ENCODE data around the gene PLEKHA5. TPM values are rescaled to one million over a fixed set of nuclear protein-coding genes. Genes with fewer than 3 reads are reported as not detected.

The PLEKHA5 gene
- polyA plus RNA-seq, 3 donors: 0.35 to 0.79 (median 0.41) TPM

GRCh38 chr12:19323805-19324204 lies 194.3 kb downstream of the PLEKHA5 start:
- no peaks in the 10 kb centered on the region for H3K4me1 ChIP-seq (ENCODE audit: control insufficient read depth in 1 of 2, insufficient read depth in 2 of 2, low read length in 2 of 2)
- H3K36me3 ChIP-seq (replicated peaks in 1 of 2; ENCODE audit: control insufficient read depth in 1 of 2, insufficient read depth in 2 of 2, low read length in 2 of 2): no peaks in the 10 kb centered on the region
- no peaks in the 10 kb centered on the region for H3K9me3 ChIP-seq (replicated peaks in 1 of 2; ENCODE audit: control insufficient read depth in 1 of 2, insufficient read depth in 1 of 2, low read length in 2 of 2)
- no peak overlapping the region for H3K4me3 ChIP-seq (replicated peaks in 1 of 3; ENCODE audit: low read depth in 2 of 3, low read length in 3 of 3)
- no peaks in the 10 kb centered on the region for H3K27me3 ChIP-seq (ENCODE audit: control insufficient read depth in 2 of 2, insufficient read depth in 2 of 2, low read length in 2 of 2)
- Mint-ChIP-seq H3K36me3 (peaks cover 0 to under 1% of the 10 kb centered on the region in 2 donors), H3K4me3 (no peak overlapping the region), H3K9me3 (peaks cover 0 to 10% (median 3%) of the 10 kb centered on the region in 7 donors), H3K27me3 (ENCODE audit: low read depth in 3 of 3) (no peaks in the 10 kb centered on the region), H3K4me1 (no peaks in the 10 kb centered on the region), H3K27ac (no peak overlapping the region)
- WGBS (ENCODE audit: insufficient coverage): no CpG with 5 or more reads among the region's 2 CpGs
- H3K27ac ChIP-seq (ENCODE audit: low read depth in 1 of 2, low read length in 2 of 2): no peak overlapping the region
- intact Hi-C loops (cut with micrococcal nuclease): no loop called here
- DNase-seq: no peak
- H3K4me2 ChIP-seq (replicated peaks; ENCODE audit: extremely low read depth, low read length, poor library complexity, severe bottlenecking): no peak overlapping the region
- H4K20me1 ChIP-seq (ENCODE audit: insufficient read depth, low read length): no peaks in the 10 kb centered on the region
- H3K79me2 ChIP-seq (ENCODE audit: insufficient read depth, low read length): no peaks in the 10 kb centered on the region
- no peak overlapping the region for H2AFZ ChIP-seq (ENCODE audit: insufficient read depth, low read depth, low read length, poor library complexity, severe bottlenecking)
- H3K9ac ChIP-seq (ENCODE audit: insufficient read depth, low read length, poor library complexity, severe bottlenecking): no peak overlapping the region
- TF ChIP-seq CTCF (IDR thresholded peaks at IDR 0.05): no peak

GRCh38 chr12:19326102-19326501 lies 196.6 kb downstream of the PLEKHA5 start:
- intact Hi-C loops (cut with micrococcal nuclease): no loop called here

More at GRCh38 chr12:19326102-19326501, 196.6 kb downstream of the PLEKHA5 start:
- no peak for TF ChIP-seq CTCF (IDR thresholded peaks at IDR 0.05)
- Histone ChIP-seq H3K36me3 (replicated peaks in 1 of 2; ENCODE audit: control insufficient read depth in 1 of 2, insufficient read depth in 2 of 2, low read length in 2 of 2) (no peaks in the 10 kb centered on the region), H3K9ac (ENCODE audit: insufficient read depth, low read length, poor library complexity, severe bottlenecking) (no peak overlapping the region), H2AFZ (ENCODE audit: insufficient read depth, low read depth, low read length, poor library complexity, severe bottlenecking) (no peak overlapping the region), H3K27me3 (ENCODE audit: control insufficient read depth in 2 of 2, insufficient read depth in 2 of 2, low read length in 2 of 2) (no peaks in the 10 kb centered on the region), H3K9me3 (replicated peaks in 1 of 2; ENCODE audit: control insufficient read depth in 1 of 2, insufficient read depth in 1 of 2, low read length in 2 of 2) (no peaks in the 10 kb centered on the region), H3K27ac (ENCODE audit: low read depth in 1 of 2, low read length in 2 of 2) (no peak overlapping the region), H3K4me3 (replicated peaks in 1 of 3; ENCODE audit: low read depth in 2 of 3, low read length in 3 of 3) (no peak overlapping the region), H3K4me1 (ENCODE audit: control insufficient read depth in 1 of 2, insufficient read depth in 2 of 2, low read length in 2 of 2) (no peaks in the 10 kb centered on the region), H4K20me1 (ENCODE audit: insufficient read depth, low read length) (no peaks in the 10 kb centered on the region), H3K4me2 (replicated peaks; ENCODE audit: extremely low read depth, low read length, poor library complexity, severe bottlenecking) (no peak overlapping the region), H3K79me2 (ENCODE audit: insufficient read depth, low read length) (no peaks in the 10 kb centered on the region)
- no peak overlapping the region for H3K4me3 Mint-ChIP-seq
- DNase-seq: no peak
- H3K9me3 Mint-ChIP-seq: peaks cover 0 to 10% (median 3%) of the 10 kb centered on the region in 7 donors
- H3K27me3 Mint-ChIP-seq (ENCODE audit: low read depth in 3 of 3): peaks cover 0 to 1% (median 0%) of the 10 kb centered on the region in 3 donors
- H3K36me3 Mint-ChIP-seq: peaks cover 0 to 4% of the 10 kb centered on the region in 2 donors
- H3K4me1 Mint-ChIP-seq: no peaks in the 10 kb centered on the region
- H3K27ac Mint-ChIP-seq: no peak overlapping the region
